Epidermal melanocyte (primary cell): ENCODE results near the gene ADSL.

Experiments
- DNase-seq: peaks from one replicate; pipeline ENCODE4 v3.0.0; 2011; ENCODE audit warnings: low spot score; ENCODE audit not compliant: insufficient read length

ADSL gene

GRCh38 chr22:40436505-40437431, 90.5 kb downstream of the ADSL start:
- peak; percentile 54 for DNase-seq
